HL-60/S4 (cell line): ENCODE data around the gene SP6.

Experiments used
- in situ Hi-C: fragments of 300-500 bp; cut with MboI; formaldehyde crosslinking; loops from 2 replicates; pipeline ENCODE4 v1.14.3; 2022; ENCODE audit warnings: low sequenced_read_pairs

Gene SP6

GRCh38 chr17:47800686-47801085 lies 50.3 kb downstream of the SP6 start:
- in situ Hi-C loops, result no loop called here

- in situ Hi-C loops, result loop anchor here (25.0 kb wide), 1 partner anchor 835 kb away; no protein-coding TSS in a partner anchor
These were observed 53.2 kb downstream of the SP6 start for GRCh38 chr17:47797797-47798196.
